GM06990 (cell line): Measurements from ENCODE around the gene MRPS27.

Source experiments
- DNase-seq: peaks from one replicate; pipeline ENCODE4 v3.0.0-alpha.2; 2011; ENCODE audit not compliant: insufficient read length; ENCODE audit errors: extremely low read depth
- H3K27me3 ChIP-seq: replicated peaks from 2 replicates; pipeline ENCODE4 v1.6.0; 2011; ENCODE audit warnings: low read length; ENCODE audit not compliant: control insufficient read depth, insufficient read depth
- H3K36me3 ChIP-seq: 2 replicates; pipeline ENCODE4 v1.5.1; 2011; ENCODE audit warnings: low read length; ENCODE audit not compliant: control insufficient read depth, insufficient read depth
- H3K4me3 ChIP-seq: replicated peaks from 2 replicates; pipeline ENCODE4 v1.5.1; 2011; ENCODE audit warnings: low read depth, mild to moderate bottlenecking, control low read depth, low read length
- CTCF ChIP-seq: IDR thresholded peaks from 2 replicates; pipeline ENCODE4 v1.5.1; 2011; ENCODE audit warnings: low read length, control low read depth, mild to moderate bottlenecking, inconsistent platforms; ENCODE audit not compliant: insufficient read depth, poor library complexity, severe bottlenecking

MRPS27 gene

GRCh38 chr5:72286798-72287197, 33.2 kb downstream of the MRPS27 start:
- TF ChIP-seq CTCF, result no peak
- Histone ChIP-seq H3K4me3 (no peak overlapping the region), H3K27me3 (no peaks in the 10 kb centered on the region), H3K36me3 (peaks cover 5% of the 10 kb centered on the region)
- DNase-seq, result no peak

- peaks cover 5% of the 10 kb centered on the region for H3K36me3 ChIP-seq
Observed at GRCh38 chr5:72285424-72285821, 34.6 kb downstream of the MRPS27 start.

GRCh38 chr5:72284559-72285423, 35.2 kb downstream of the MRPS27 start:
- Histone ChIP-seq H3K27me3 (no peaks in the 10 kb centered on the region), H3K36me3 (peaks cover 5% of the 10 kb centered on the region), H3K4me3 (no peak overlapping the region)
- no peak for TF ChIP-seq CTCF
- no peak for DNase-seq

More at GRCh38 chr5:72285424-72285821, 34.6 kb downstream of the MRPS27 start:
- TF ChIP-seq CTCF, result no peak
- no peak overlapping the region for H3K4me3 ChIP-seq
- no peak for DNase-seq
- no peaks in the 10 kb centered on the region for H3K27me3 ChIP-seq

DNA sequence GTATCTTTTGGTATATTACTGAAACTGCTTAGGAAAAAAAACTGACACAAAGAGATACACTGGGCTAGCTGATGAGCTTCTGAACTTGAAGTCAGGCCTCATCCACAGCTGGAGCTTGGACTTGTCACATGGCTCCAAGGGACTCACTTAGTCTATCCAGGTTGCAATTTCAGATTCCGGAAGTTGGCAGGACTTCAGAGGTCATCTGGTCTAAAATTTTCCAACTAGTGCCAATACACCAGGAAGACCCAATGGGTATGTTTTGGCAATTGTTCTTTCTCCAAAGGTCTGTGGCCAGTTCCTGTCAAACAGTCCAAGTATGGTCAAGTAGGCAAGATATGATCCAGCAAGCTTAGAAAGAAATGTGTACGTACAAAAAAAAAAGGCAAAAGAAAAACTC, 36.7 kb downstream of the MRPS27 start:
- no peak for TF ChIP-seq CTCF
- peaks cover 5% of the 10 kb centered on the region for H3K36me3 ChIP-seq
- no peaks in the 10 kb centered on the region for H3K27me3 ChIP-seq
- H3K4me3 ChIP-seq, result no peak overlapping the region
- no peak for DNase-seq

GRCh38 chr5:72282878-72283277, 37.2 kb downstream of the MRPS27 start:
- Histone ChIP-seq H3K4me3 (no peak overlapping the region), H3K27me3 (no peaks in the 10 kb centered on the region), H3K36me3 (peaks cover 5% of the 10 kb centered on the region)
- TF ChIP-seq CTCF, result no peak
- DNase-seq, result no peak
